Measurements from ENCODE around the gene EPHA5. TPM values are rescaled to one million over a fixed set of nuclear protein-coding genes. Genes with fewer than 3 reads are reported as not detected.

The EPHA5 gene
- total RNA-seq, 4 donors from 2014 or later, result 2.9 to 5.0 (median 4.4) TPM

GRCh38 chr4:65416891-65417290 lies 253.4 kb downstream of the EPHA5 start:
- Histone ChIP-seq H3K27ac (no peak overlapping the region), H3K4me1 (peaks cover 0 to 6% (median 0%) of the 10 kb centered on the region in 4 donors), H3K4me3 (no peak overlapping the region), H3K9me3 (no peaks in the 10 kb centered on the region), H3K27me3 (no peaks in the 10 kb centered on the region), H3K36me3 (no peaks in the 10 kb centered on the region)
- no peak for DNase-seq (ENCODE audit: low spot score in 2 of 2)
- TF ChIP-seq POLR2A (IDR thresholded peaks at IDR 0.05), result no peak
- TF ChIP-seq, protein P1, sequence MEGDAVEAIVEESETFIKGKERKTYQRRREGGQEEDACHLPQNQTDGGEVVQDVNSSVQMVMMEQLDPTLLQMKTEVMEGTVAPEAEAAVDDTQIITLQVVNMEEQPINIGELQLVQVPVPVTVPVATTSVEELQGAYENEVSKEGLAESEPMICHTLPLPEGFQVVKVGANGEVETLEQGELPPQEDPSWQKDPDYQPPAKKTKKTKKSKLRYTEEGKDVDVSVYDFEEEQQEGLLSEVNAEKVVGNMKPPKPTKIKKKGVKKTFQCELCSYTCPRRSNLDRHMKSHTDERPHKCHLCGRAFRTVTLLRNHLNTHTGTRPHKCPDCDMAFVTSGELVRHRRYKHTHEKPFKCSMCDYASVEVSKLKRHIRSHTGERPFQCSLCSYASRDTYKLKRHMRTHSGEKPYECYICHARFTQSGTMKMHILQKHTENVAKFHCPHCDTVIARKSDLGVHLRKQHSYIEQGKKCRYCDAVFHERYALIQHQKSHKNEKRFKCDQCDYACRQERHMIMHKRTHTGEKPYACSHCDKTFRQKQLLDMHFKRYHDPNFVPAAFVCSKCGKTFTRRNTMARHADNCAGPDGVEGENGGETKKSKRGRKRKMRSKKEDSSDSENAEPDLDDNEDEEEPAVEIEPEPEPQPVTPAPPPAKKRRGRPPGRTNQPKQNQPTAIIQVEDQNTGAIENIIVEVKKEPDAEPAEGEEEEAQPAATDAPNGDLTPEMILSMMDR (IDR thresholded peaks at IDR 0.05), result no peak
- no peak for TF ChIP-seq EP300 (IDR thresholded peaks at IDR 0.05)
- 16 to 19% methylated on average over 3 of the region's 3 CpGs for WGBS, 2 donors

GRCh38 chr4:65407483-65407882 lies 262.8 kb downstream of the EPHA5 start:
- Histone ChIP-seq H3K27ac (no peak overlapping the region), H3K36me3 (no peaks in the 10 kb centered on the region), H3K4me1 (no peaks in the 10 kb centered on the region), H3K4me3 (no peak overlapping the region), H3K9me3 (no peaks in the 10 kb centered on the region), H3K27me3 (no peaks in the 10 kb centered on the region)
- no peak for DNase-seq (ENCODE audit: low spot score in 2 of 2)
- no peak for TF ChIP-seq EP300 (IDR thresholded peaks at IDR 0.05)
- no peak for TF ChIP-seq POLR2A (IDR thresholded peaks at IDR 0.05)
- TF ChIP-seq, protein P1 (IDR thresholded peaks at IDR 0.05), result no peak
- WGBS, 2 donors, result 95 to 98% methylated on average over 4 of the region's 4 CpGs

- H3K27ac ChIP-seq, result no peak overlapping the region
- no peak overlapping the region for H3K4me3 ChIP-seq
- no peaks in the 10 kb centered on the region for H3K27me3 ChIP-seq
- H3K36me3 ChIP-seq, result no peaks in the 10 kb centered on the region
- no peak for DNase-seq (ENCODE audit: low spot score in 2 of 2)
- H3K9me3 ChIP-seq, result peaks cover 0 to 7% (median 0%) of the 10 kb centered on the region in 4 donors
- TF ChIP-seq EP300 (IDR thresholded peaks at IDR 0.05) (no peak), POLR2A (IDR thresholded peaks at IDR 0.05) (no peak)
- TF ChIP-seq, protein P1 (IDR thresholded peaks at IDR 0.05), result no peak
- no peaks in the 10 kb centered on the region for H3K4me1 ChIP-seq
Measured at GRCh38 chr4:65401083-65401482, 269.2 kb downstream of the EPHA5 start.

DNA sequence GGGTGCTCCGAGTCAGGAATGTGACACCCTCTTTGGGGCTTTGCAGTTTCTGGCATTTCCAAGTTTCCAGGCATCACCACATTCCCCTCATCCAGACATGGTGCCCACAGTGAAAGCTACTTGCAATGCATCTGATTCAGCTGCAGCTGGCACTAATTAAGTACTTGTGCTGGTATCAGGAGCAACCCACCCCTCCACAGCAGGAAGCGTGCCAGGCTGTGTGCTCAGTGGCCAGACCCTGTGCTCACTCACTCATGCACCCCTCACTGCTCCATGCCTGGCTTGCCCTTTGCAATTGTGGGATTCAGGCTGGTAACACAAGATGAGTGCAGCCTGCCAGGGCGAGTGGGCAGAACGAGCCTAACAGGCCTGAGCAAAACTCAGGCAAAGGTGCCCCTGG lies 271.2 kb downstream of the EPHA5 start:
- 56 to 57% methylated on average over 4 of the region's 4 CpGs for WGBS, 2 donors
- H3K9me3 ChIP-seq, result peaks cover 0 to 17% (median 0%) of the 10 kb centered on the region in 4 donors
- no peaks in the 10 kb centered on the region for H3K36me3 ChIP-seq
- no peaks in the 10 kb centered on the region for H3K27me3 ChIP-seq
- no peaks in the 10 kb centered on the region for H3K4me1 ChIP-seq
- no peak for DNase-seq (ENCODE audit: low spot score in 2 of 2)
- no peak overlapping the region for H3K4me3 ChIP-seq
- no peak overlapping the region for H3K27ac ChIP-seq
- no peak for TF ChIP-seq EP300 (IDR thresholded peaks at IDR 0.05)
- TF ChIP-seq, protein P1 (IDR thresholded peaks at IDR 0.05), result no peak
- no peak for TF ChIP-seq POLR2A (IDR thresholded peaks at IDR 0.05)

DNA sequence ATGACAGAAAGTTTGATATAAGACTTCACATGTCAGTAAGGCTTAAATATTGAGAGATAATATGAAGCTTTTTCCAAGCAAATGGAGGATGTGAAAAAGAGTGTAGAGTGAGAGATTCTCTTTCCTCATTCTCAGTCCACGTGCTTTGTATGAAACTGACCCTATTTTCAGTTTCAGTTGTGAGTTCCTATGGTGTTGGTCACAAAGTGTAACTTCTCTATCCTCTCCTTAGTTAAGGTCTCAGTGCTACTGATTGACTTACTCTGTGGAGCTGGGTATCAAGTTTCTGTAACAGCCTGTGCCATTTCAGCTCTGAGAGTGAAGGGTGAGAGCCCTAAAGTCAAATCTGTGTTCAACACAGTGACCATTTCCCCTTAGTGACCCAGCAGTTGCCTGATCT lies 277.2 kb downstream of the EPHA5 start:
- Histone ChIP-seq H3K4me1 (no peaks in the 10 kb centered on the region), H3K4me3 (no peak overlapping the region), H3K27ac (no peak overlapping the region), H3K27me3 (no peaks in the 10 kb centered on the region), H3K9me3 (peaks cover 0 to 18% (median 0%) of the 10 kb centered on the region in 4 donors), H3K36me3 (no peaks in the 10 kb centered on the region)
- TF ChIP-seq EP300 (IDR thresholded peaks at IDR 0.05), result no peak
- TF ChIP-seq, protein P1 (IDR thresholded peaks at IDR 0.05), result no peak
- TF ChIP-seq POLR2A (IDR thresholded peaks at IDR 0.05), result no peak
- DNase-seq (ENCODE audit: low spot score in 2 of 2), result no peak
- WGBS, 2 donors, result 76 to 78% methylated on average over 1 of the region's 1 CpG

Data from tibial nerve (tissue), 4 donors.